Ishikawa (cell line): ENCODE data around the gene PTPRD.

Source experiments
- CEBPB ChIP-seq: IDR thresholded peaks from 2 replicates; pipeline ENCODE4 v1.6.1; 2012
- CREB1 ChIP-seq: IDR thresholded peaks from 2 replicates; pipeline ENCODE4 v1.6.1; 2012; ENCODE audit warnings: low read depth
- EGR1 ChIP-seq: IDR thresholded peaks from 2 replicates; pipeline ENCODE4 v1.6.1; 2012
- EP300 ChIP-seq: IDR thresholded peaks from 2 replicates; pipeline ENCODE4 v1.6.1; 2012; ENCODE audit warnings: borderline replicate concordance
- FOXM1 ChIP-seq: IDR thresholded peaks from 2 replicates; pipeline ENCODE4 v1.6.1; 2012; ENCODE audit warnings: low read depth, borderline replicate concordance
- NFIC ChIP-seq: IDR thresholded peaks from 2 replicates; pipeline ENCODE4 v1.6.1; 2012
- RAD21 ChIP-seq: IDR thresholded peaks from 2 replicates; pipeline ENCODE4 v1.6.1; 2012; ENCODE audit warnings: low read depth
- TAF1 ChIP-seq: IDR thresholded peaks from 2 replicates; pipeline ENCODE4 v1.6.1; 2012; ENCODE audit warnings: low read depth, mild to moderate bottlenecking
- TCF12 ChIP-seq: IDR thresholded peaks from 2 replicates; pipeline ENCODE4 v1.6.1; 2012; ENCODE audit warnings: low read depth
- TEAD4 ChIP-seq: IDR thresholded peaks from 2 replicates; pipeline ENCODE4 v1.6.1; 2012
- YY1 ChIP-seq: IDR thresholded peaks from 2 replicates; pipeline ENCODE4 v1.6.1; 2012; ENCODE audit warnings: low read depth
- ZBTB7A ChIP-seq: IDR thresholded peaks from 2 replicates; pipeline ENCODE4 v1.6.1; 2012; ENCODE audit warnings: low read depth
- TF ChIP-seq, protein P1 (sequence below): IDR thresholded peaks from 2 replicates; pipeline ENCODE4 v1.6.1; 2012
- TF ChIP-seq, protein P2 (sequence below): IDR thresholded peaks from 2 replicates; pipeline ENCODE4 v1.6.1; 2012
- TF ChIP-seq, protein P3 (sequence below): IDR thresholded peaks from 2 replicates; pipeline ENCODE4 v1.6.1; 2012; ENCODE audit warnings: low read depth, mild to moderate bottlenecking

Gene PTPRD

DNA sequence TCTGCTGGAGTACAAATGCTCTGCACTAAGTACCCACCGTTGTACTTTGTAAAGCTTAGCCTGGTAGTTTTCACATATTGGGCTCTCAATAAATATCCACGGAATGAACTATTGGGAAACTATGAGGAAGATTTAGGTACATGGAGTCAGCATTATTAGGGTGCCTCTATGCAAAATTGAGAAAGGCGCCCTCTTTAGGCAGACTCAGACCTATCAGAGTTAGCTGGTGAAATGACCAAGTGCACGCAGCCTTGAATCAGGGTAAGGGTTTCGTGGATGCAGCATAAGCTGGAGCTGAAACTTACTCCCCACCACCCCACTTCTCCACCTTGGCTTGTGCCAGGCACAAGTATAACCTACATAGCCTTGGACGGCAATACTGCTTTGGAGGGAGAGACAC is 1634.5 kb downstream of the PTPRD start:
- TF ChIP-seq EGR1 (no peak), YY1 (no peak), NFIC (no peak), TEAD4 (no peak), TAF1 (no peak), FOXM1 (no peak), RAD21 (no peak)
- TF ChIP-seq, protein P1, sequence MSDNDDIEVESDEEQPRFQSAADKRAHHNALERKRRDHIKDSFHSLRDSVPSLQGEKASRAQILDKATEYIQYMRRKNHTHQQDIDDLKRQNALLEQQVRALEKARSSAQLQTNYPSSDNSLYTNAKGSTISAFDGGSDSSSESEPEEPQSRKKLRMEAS = no peak

DNA sequence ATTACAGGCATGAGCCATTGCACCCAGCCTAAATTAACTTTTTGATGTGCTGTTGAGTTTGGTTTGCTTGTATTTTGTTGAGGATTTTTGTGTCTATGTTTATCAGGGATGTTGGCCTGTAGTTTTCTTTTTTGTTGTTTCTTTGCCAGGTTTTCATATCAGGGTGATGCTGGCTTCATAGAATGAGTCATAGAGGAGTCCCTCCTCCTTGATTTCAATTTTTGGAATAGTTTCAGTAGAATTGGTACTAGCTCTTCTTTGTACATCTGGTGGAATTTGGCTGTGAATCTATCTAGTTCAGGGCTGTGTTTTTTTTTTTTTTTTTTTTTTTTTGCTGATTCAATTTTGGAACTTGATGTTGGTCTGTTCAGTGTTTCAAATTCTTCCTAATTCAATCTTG is 1648.9 kb downstream of the PTPRD start:
- TF ChIP-seq EGR1 = no peak
- TF ChIP-seq, protein P2, sequence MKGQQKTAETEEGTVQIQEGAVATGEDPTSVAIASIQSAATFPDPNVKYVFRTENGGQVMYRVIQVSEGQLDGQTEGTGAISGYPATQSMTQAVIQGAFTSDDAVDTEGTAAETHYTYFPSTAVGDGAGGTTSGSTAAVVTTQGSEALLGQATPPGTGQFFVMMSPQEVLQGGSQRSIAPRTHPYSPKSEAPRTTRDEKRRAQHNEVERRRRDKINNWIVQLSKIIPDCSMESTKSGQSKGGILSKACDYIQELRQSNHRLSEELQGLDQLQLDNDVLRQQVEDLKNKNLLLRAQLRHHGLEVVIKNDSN = no peak
- no peak for TF ChIP-seq TCF12
- TF ChIP-seq, protein P1 = no peak
- TF ChIP-seq CREB1 = no peak
- TF ChIP-seq, protein P3, sequence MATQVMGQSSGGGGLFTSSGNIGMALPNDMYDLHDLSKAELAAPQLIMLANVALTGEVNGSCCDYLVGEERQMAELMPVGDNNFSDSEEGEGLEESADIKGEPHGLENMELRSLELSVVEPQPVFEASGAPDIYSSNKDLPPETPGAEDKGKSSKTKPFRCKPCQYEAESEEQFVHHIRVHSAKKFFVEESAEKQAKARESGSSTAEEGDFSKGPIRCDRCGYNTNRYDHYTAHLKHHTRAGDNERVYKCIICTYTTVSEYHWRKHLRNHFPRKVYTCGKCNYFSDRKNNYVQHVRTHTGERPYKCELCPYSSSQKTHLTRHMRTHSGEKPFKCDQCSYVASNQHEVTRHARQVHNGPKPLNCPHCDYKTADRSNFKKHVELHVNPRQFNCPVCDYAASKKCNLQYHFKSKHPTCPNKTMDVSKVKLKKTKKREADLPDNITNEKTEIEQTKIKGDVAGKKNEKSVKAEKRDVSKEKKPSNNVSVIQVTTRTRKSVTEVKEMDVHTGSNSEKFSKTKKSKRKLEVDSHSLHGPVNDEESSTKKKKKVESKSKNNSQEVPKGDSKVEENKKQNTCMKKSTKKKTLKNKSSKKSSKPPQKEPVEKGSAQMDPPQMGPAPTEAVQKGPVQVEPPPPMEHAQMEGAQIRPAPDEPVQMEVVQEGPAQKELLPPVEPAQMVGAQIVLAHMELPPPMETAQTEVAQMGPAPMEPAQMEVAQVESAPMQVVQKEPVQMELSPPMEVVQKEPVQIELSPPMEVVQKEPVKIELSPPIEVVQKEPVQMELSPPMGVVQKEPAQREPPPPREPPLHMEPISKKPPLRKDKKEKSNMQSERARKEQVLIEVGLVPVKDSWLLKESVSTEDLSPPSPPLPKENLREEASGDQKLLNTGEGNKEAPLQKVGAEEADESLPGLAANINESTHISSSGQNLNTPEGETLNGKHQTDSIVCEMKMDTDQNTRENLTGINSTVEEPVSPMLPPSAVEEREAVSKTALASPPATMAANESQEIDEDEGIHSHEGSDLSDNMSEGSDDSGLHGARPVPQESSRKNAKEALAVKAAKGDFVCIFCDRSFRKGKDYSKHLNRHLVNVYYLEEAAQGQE = no peak
- TF ChIP-seq ZBTB7A = no peak
- no peak for TF ChIP-seq TAF1
- no peak for TF ChIP-seq RAD21
- TF ChIP-seq FOXM1 = no peak
- TF ChIP-seq EP300 = no peak
- TF ChIP-seq TEAD4 = no peak
- TF ChIP-seq CEBPB = no peak
- TF ChIP-seq YY1 = no peak
- no peak for TF ChIP-seq NFIC

DNA sequence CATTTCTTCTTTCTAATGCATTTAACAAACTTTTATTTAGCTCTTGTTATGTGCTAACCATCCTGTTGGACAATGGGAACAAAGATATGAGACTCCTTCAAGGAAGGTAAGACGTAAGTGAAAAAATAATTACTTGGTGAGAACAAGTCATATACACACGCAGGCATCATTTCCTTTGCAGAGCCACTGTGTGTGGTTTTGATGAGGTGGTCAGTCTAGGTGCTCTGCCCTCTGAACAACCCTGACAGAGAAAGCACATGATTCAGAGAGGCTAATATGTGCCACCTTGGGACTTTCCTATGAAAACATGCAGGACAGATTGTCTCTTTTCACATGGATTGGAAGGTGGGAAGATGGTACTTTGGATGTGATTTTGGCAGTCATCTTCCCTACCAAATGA is 1650.7 kb downstream of the PTPRD start:
- TF ChIP-seq TCF12 (no peak), FOXM1 (no peak), TEAD4 (no peak)

DNA sequence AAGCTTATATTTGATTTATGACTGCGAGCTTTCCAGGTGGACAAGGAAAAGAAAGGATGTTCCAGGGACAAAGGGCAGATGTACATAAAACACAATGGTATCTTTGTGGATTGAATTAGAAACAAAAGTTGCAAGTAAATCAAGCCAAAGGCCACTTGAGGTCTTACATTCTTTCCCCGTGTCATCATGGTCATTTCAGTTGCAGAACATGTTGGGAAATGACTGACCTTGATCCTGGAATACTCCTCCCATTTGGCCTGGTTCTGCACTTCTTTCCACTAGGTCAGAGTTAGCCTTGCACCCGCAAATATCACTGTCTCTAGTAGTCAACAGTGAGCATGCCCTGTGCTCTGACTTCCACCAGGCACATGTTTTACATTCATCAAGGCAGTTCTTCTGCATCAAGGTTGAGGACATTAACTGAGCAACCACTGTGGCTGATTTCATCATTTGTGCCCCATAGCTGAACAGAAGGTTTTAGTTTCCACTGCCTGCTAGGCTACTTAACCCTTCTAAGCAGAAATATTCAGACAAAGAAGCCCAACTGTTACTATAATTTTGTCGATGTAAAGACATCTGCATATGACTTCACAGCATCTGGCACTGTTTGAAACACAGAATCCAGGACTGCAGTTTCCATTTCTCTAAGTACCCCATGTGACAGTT is 1651.5 kb downstream of the PTPRD start:
- TF ChIP-seq YY1 = no peak
- TF ChIP-seq TEAD4 = no peak
- TF ChIP-seq CEBPB = no peak
- TF ChIP-seq, protein P2 = no peak
- no peak for TF ChIP-seq EP300
- TF ChIP-seq, protein P1 = no peak
- TF ChIP-seq ZBTB7A = no peak
- TF ChIP-seq CREB1 = no peak
- TF ChIP-seq RAD21 = no peak
- no peak for TF ChIP-seq NFIC
- no peak for TF ChIP-seq TAF1
- TF ChIP-seq, protein P3 = no peak
- no peak for TF ChIP-seq TCF12
- TF ChIP-seq EGR1 = no peak
- no peak for TF ChIP-seq FOXM1

DNA sequence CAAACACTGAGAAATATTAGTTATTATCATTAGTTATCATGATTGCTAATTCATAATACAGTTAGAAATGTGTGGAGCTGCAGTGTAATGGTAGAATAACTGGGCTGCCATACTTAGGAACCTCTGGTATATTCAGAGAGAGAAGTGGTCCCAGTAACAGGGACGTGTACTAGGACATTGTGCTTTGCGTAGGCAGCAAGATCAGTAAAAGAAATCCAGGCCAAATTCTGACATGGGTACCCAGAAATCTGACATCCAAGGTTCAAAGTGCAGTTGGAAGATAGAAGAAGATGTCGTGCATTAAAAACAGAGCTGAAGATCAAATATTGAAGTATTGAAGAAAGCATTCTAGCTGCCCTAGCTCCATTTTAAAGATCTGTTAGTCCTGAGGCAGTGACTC is 1652.5 kb downstream of the PTPRD start:
- TF ChIP-seq TAF1 = no peak
- TF ChIP-seq, protein P1 = no peak
- TF ChIP-seq TEAD4 = no peak
- no peak for TF ChIP-seq EP300
- no peak for TF ChIP-seq FOXM1
- TF ChIP-seq RAD21 = no peak
- no peak for TF ChIP-seq YY1
- TF ChIP-seq CEBPB = no peak
- no peak for TF ChIP-seq NFIC
- no peak for TF ChIP-seq TCF12
- TF ChIP-seq, protein P2 = no peak
- TF ChIP-seq EGR1 = no peak
- no peak for TF ChIP-seq ZBTB7A
- TF ChIP-seq CREB1 = no peak
- TF ChIP-seq, protein P3 = no peak
